NCI-H1694 (cell line): ENCODE data around the gene RNGTT.

Experiments used
- DNase-seq: peaks from one replicate; lab custom pipeline; 2025; lab: John Stamatoyannopoulos, UW

The RNGTT gene

GRCh38 chr6:88588938-88589337, 374.5 kb downstream of the RNGTT start:
- DNase-seq = no peak

GRCh38 chr6:88587150-88587520, 376.3 kb downstream of the RNGTT start:
- no peak for DNase-seq

GRCh38 chr6:88586371-88587149, 376.9 kb downstream of the RNGTT start:
- no peak for DNase-seq

GRCh38 chr6:88585276-88585692, 378.1 kb downstream of the RNGTT start:
- DNase-seq = no peak

GRCh38 chr6:88584581-88585275, 378.7 kb downstream of the RNGTT start:
- DNase-seq = no peak

GRCh38 chr6:88577461-88577860, 386.0 kb downstream of the RNGTT start:
- DNase-seq = no peak

GRCh38 chr6:88575536-88575935, 387.9 kb downstream of the RNGTT start:
- no peak for DNase-seq

GRCh38 chr6:88574651-88575050, 388.8 kb downstream of the RNGTT start:
- no peak for DNase-seq

- no peak for DNase-seq
These were observed 389.4 kb downstream of the RNGTT start for GRCh38 chr6:88574031-88574430.

GRCh38 chr6:88573561-88573960, 389.9 kb downstream of the RNGTT start:
- DNase-seq = no peak

GRCh38 chr6:88572449-88573139, 390.8 kb downstream of the RNGTT start:
- no peak for DNase-seq

GRCh38 chr6:88569959-88570358, 393.5 kb downstream of the RNGTT start:
- no peak for DNase-seq

GRCh38 chr6:88567696-88568095, 395.7 kb downstream of the RNGTT start:
- DNase-seq = no peak

GRCh38 chr6:88566746-88567534, 396.5 kb downstream of the RNGTT start:
- no peak for DNase-seq

GRCh38 chr6:88565836-88566235, 397.6 kb downstream of the RNGTT start:
- no peak for DNase-seq

GRCh38 chr6:88565409-88565811, 398.0 kb downstream of the RNGTT start:
- no peak for DNase-seq

GRCh38 chr6:88563277-88563625, 400.2 kb downstream of the RNGTT start:
- DNase-seq = no peak

- DNase-seq = no peak
These were observed 400.8 kb downstream of the RNGTT start for GRCh38 chr6:88562353-88563276.

GRCh38 chr6:88561954-88562315, 401.5 kb downstream of the RNGTT start:
- no peak for DNase-seq

- DNase-seq = no peak
These were observed 402.1 kb downstream of the RNGTT start for GRCh38 chr6:88561034-88561953.
